HG02884 (cell line): ENCODE results near the gene TNFRSF25.
"Not testable (repeated sequence)": the region's sequence is repeated elsewhere in the genome, so short reads cannot be mapped to it uniquely, and the experiment has no call there.

Source experiments
- ATAC-seq: cut with Tn5 transposase; IDR thresholded peaks from one replicate; pipeline ENCODE4 v1.9.1; 2021; ENCODE audit warnings: mild to moderate bottlenecking, moderate library complexity; ENCODE audit not compliant: unreplicated experiment

The TNFRSF25 gene

DNA sequence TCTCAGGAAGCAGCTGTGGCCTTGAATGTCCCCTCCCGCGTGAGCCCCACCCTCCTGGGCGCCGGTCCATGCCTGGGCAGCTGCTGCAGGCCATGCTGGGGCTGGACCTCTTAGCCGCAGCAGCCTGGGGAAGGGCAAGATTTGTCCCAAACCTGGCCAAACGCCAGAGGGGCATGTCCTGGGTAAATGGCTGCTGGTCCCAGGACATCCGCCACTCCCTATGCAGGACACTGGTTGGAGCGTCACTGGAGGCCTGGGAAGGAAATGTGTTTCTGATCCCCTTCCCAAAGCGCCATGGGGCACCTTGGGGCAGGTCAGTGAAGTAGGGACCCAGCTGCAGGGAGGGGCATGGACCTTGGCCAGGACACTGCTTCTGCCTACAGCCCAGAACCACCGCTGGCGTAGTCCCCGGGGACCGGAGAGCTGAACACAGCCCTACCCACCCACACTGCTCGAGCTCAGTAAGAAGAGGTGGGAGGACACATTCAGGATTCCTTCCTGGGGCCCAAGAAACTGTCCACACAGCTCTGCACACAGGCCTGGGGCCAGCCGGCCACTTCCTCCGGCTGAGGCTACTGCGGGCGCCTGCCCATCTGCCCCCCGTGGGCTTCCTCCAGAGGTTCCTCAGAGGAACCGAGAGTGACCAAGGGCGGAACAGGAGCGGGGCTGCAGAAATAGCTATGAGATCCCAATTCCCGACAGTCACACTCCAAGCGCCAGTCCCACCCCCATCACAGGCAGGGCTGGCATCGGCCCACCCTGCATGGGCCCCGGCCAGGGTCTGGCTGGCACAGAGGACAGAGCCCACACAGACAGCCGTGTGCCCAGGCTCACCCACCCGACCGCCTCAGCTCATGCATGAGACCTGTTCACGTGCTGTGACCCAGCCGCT, 36.3 kb upstream of the TNFRSF25 start:
- ATAC-seq, result no peak

DNA sequence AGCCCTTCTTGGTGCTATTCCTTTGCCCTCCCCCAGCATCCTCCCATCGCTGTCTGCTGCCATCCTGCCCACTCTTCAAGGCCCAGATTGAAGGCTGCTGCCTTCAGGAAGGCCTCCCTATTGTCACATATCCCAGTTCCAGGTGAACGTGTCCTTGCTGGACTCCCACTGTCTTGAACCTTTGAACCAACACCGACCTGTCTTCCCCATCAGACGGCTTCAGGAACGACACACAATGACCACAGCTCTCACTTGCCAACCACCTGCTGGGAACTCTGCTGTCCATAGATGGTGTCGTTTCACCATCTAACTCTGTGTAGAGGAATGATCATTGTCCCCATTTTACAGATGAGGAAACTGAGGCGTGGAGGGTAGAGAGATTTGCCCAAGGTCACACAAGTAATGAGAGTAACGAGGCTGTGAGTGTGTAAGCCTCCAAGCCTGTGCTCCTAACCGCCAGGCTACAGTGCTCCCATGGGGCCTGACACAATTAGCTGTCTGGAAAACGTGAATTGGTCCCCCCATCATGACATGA, 35.4 kb upstream of the TNFRSF25 start:
- no peak for ATAC-seq

DNA sequence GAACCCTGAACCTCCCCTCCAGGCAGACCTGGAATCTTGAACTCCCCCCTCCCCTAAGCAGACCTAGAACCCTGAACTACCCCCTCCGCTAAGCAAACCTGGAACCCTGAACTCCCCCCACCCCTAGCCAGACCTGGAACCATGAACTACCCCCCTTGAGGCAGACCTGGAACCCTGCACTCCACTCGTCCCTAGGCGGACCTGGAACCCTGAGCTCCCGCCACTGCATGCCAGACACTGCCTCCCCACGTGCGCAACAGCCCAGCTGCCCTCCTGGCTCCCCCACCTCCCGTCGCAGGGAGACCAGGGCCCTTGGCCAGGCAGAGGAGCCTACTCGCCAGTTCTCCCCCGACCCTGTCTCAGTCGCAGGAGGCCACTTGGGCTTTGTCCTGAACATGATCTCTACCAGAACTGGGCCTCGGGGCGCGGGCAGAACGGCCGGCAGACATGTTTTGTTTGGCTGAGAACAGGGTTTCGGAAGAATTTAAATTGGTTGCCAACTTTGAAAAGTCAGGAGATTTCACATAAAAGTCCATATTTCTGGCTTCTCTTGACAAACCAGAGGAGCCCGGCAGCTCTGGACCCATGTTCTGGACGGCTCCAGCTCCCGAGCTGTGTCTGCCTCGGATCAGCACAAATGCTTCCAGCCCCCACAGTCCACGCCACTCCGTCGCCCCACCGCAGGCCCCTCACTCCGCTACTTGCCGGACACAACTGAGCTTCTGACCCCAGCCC, 34.7 kb upstream of the TNFRSF25 start:
- no peak for ATAC-seq

DNA sequence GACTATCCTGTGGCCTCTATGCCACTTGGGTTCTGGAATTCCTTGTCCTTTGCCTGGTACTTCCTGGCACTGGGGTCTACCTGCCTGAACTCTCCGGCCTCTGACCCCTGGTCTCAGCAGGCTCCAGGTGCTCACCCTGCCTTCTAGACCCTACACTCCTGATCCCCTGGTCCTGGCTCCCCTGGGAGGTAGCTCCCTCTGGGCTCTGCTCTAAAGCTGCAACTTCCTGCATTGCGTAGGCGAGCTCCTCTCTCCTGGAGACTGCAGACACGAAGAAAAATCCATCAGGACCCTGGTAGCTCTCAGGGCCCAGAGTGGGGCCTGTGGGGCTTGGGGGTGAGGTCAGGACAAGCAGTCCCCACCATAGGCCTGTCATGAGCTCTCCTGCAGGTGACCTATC, 33.3 kb upstream of the TNFRSF25 start:
- ATAC-seq, result no peak

DNA sequence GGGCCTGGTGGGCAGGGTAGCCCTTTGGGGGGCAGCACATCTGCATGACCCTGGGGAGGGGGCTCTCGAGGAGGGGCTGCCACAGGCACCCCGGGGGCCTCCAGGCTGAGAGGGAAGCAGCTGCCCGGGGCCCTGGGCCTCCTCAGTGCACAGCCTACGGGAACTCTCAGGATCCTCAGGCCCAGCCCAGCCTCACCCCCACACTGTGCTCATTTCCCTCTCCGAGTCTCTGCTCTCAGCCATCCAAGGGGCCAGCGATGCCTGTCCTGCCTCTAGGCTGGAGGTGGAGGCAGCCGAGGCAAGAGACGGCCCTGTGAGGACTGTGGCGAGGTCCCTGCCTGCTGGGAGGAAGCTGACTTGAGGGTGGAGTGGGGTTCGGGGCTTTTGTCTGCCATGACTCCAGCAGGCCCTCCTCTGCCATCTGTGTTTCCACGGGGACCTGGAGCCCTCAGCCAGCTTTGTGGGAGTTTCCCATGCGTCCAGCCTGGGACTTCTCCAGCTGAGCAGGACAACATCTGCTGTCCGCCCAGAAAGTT, 32.7 kb upstream of the TNFRSF25 start:
- ATAC-seq, result no peak

DNA sequence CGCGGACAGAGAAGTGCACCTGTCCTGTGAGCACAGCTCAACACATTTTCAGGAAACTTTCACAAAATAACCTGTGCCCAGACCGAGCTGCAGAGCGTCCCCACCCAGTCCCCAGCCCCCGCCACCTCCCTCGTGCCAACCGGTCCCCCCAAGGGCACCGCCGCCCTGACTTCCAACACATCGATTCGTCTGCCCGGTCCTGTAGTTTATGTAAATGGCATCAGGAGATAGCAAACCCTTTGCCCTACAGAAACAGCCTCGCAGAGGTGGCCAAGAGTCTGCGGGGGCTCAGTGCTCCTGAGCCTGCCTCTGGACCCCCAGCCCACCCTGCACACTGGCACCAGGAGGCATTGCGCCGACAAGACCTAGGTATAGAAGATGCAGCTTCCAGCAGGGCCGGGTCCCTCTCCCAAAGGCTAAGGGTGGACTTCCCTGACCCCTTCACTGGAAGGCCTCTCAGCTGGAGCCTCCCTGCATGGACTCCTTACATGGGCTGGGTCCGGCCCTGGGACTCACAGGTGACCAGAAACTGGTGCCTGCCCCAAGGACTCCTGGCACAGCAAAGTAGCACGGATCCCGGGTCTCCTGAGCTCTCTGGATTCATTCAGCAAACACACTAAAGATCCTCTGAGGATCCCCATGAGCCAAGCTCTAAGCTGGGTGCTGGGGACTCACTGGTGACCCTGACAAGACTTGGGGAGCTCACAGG, 32.0 kb upstream of the TNFRSF25 start:
- no peak for ATAC-seq

DNA sequence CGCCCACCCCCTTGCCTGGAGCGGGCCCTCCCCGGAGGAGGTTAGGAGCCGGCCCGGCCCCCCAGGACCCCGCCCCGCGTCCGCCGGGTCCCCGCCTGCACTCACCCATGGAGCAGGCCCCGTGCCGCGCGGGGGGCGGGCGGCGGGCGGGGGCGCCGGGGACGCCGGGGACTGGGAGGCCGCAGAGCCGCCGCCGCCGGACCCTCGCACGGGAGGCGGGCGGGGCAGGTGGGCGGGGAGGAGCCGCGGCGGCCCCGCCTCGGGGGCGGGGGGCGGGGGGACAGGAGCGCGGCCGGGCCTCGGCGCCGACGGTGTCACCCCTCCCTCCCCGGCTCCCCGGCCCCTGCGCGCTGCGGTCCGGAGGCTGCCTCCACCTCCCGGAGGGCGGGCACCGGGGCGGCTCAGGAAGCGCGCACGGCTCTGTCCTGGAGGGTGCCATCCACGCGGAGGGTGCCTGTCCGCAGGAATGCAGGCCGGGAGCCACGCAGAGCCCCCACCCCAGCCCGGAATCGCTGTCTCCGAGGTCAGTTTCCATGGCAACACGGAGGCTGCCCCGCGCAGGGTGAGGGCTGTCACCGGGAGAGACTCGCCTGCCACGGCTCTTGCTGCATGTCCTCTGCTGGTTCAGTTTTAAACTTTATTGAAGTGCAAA, 31.4 kb upstream of the TNFRSF25 start:
- ATAC-seq, result no peak

DNA sequence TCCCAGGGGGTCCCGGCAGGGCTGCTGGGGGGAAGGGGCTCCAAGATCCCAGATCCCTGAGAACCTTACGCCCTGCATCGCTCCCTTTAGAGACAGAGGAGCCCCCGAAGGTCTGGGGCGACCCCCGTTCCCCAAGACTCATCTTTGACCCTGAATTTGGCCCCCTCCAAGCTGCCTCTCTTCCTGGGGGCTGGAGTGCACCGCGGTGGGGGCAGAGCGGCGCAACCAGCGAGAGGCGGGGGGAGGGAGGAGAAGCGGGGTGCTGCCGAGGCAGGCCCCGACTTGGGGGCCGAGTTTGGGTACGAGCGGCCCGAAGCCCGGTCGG, 30.9 kb upstream of the TNFRSF25 start:
- no peak for ATAC-seq

DNA sequence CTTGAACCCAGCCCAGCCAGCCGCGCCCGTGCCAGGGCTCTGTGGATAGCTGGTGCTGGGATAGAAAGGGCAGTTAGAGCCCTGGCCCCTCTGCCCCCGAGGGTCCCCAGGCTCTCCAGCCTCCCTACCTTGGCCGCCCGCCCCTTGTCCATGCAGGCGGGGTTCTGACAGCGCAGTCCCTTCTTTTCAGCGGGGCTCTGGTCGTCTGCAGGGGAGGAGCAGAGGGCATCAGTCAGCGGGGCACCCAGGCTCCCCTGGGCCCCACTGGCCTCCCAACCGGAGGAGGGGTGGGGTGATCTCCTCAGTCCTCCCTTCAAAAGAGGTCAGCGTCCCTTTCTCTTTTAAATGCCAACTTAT, 30.4 kb upstream of the TNFRSF25 start:
- no peak for ATAC-seq

DNA sequence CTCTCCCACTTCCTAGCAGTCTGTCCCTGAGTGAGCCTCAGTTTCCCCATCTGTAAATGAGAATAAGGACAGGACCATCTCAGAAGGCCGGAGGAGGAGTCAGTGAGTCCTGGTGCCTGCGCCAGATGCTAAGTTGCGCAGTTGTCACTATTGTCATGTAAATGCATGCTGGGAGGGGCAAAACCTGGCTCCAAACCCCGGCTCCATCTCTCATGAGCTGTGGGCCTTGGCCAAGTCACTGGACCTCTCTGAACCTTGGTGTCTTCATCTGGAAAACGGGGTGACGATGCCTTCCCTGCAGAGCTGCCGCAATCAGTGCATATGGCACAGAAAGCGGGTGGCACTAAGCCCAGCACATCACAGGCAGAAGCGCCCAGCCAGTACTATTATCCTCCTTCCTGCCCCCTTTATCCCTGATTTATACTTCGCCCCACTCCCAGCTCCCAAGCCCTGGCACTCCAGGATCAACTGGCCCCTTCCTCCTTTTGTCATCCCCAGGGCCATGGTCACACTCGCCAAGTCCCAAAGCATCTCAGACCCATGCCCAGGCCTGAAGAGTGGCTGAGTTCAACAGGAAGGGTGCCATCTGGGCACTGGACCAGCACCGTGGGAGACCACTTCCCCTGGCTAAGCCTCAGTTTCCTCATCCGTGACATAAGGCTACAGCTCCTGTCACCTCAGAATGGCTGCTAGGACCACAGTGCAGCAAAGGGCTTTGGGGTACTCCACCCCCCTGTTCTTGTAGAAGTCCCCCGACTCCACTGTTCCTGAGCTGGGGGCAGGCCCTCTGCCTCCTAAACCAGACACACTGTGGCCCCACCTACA, 29.8 kb upstream of the TNFRSF25 start:
- no peak for ATAC-seq

DNA sequence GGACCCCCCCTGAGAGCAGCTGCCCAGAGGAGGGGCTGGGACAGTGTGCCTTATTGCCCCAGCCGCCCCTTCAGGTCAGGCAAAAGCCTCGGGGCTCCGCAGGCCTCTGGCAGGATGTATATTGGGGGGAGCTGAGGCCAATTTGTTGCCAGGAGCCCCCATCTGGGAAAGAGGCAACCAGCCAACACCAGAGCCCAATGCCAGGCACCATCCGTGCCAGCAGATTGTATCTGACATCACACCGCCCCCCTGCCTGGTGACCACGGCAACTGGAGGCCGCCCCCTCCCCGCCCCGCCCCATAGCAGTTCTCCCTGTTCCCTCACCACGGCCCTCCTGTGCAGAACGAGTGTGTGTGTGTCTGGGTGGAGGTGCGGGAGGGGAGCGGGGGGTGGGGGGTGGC, 29.1 kb upstream of the TNFRSF25 start:
- ATAC-seq, result no peak

DNA sequence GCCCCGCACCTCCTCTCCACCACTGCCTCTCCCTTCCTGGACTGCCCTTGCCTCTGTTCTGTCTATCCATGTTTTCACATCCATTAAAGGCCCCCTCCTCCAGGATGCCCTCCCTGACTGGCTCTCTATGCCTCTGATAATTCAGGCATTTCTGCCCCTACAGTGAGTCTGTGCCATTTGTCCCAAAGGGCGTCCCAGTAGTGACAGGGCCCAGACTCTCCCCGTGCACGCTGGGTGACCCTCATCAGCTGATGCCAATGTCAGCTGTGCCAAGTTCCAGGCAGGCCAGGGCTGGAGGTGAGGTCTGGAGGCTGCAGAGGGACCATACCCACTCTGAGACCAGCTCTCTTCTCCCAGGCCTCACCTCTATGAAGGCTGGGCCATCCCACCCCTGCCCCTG, 28.7 kb upstream of the TNFRSF25 start:
- no peak for ATAC-seq

GRCh38 chr1:6493834-6494223, 27.9 kb upstream of the TNFRSF25 start:
- not testable (repeated sequence) for ATAC-seq

GRCh38 chr1:6491966-6492365, 26.0 kb upstream of the TNFRSF25 start:
- ATAC-seq, result no peak

- no peak for ATAC-seq
Measured at GRCh38 chr1:6491480-6491962, 25.5 kb upstream of the TNFRSF25 start, which contains the start of gene PLEKHG5. Gene PLEKHG5, minus strand, starts transcription at chr1:6491667. Its CDS starts 14,096 bp downstream, at chr1:6477571.

DNA sequence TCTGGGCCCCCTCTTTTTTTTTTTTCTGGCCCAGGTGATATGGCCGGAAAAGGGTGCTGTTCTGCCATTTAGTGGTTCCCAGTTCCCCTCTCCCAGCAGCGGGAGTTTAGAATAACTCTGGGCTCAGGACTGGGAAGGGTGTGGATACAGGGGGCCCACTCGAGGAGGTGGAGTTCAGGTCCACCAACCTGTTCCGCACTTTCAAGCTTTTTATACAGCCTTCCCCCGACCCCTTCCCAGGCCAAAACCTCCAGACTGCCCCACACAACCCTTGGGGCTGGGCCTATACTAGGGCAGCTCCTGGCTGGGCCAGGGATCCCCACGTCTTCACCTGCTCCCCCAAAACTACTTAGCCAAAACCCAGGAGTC, 25.1 kb upstream of the TNFRSF25 start:
- ATAC-seq, result no peak

DNA sequence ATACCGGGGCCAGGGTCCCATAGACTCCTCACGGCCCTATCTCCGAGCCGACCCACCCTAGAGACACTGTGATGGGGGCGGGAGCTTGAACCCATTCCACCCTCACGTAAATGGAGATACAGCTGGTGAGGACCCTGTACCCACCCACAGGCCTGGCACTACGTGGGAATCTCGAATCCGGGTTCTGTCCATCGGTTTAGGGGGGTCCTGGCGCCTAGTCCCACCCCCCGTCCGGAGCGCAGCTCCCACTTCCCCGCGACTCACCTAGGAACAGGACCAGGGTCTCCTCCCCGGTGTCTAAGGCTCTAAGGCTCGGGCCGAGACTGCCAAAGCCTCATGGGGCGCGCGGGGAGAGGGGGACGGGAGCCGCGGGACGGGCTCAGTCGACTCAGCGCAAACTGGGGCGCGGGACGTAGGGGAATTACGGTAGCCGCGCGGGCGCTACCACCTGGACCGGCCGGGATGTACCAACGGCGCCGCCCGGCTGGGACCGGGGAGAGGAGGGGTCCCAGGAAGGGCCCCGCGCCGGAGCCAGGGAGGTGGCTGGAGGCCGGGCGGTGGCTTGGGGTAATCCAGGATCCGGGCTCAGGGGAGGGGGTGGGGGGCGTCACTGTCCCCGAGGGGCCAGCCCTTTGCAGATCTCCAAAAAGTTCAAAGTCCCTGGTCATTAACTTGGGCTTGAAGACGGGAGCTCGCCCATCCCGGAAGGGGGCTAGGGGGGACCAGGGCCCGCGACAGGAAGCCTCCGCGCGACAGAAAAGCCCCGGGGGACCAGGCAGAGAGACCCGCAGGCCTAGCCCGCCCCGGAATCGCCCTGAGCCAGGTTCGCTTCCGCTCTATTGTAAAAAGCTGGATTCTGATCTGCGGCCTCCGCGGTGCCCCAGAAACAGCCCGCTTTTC, 24.5 kb upstream of the TNFRSF25 start:
- ATAC-seq, result no peak

DNA sequence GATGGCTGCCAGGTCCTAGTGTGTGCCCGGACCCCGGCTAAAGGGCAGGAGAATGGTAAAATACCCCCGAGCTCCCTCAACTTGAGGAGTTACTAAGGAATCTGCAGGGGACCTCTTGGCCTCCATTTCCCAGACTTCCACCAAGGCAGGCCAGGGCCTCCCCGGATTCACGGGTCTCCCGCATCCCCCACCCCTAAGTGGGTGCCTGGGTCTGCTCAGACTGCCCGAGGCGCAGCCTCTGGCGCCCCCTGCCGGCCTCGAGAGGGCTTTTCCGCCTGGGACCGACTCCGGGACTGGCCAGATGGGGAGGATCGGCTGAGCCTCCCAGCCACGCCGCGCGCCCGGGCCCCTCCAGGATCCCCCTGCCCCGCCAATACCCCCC, 23.8 kb upstream of the TNFRSF25 start:
- ATAC-seq, result no peak

DNA sequence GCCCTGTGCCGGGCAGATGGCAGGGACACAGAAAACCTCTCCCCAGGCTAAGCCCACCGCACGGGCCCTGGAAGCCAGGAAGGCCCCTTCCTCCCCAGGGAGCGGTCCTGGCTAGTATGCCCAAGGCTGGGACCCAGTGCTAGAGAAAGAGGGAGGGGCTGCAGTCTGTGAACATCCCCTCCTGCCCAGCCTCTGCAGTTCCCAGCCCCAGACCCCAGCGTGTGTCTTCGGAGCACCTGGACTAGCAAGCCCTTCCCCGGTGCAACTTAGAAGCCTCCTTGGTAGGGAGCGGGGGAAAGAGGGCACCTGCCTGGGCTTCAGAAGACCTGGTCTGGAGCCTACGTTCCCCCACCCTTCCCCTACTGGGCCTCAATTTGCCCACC, 23.4 kb upstream of the TNFRSF25 start:
- no peak for ATAC-seq
